GM21360 (cell line): ENCODE results near the gene CSNK1A1.
"Not testable (repeated sequence)": the region's sequence is repeated elsewhere in the genome, so short reads cannot be mapped to it uniquely, and the experiment has no call there.

Experiments
- ATAC-seq: cut with Tn5 transposase; IDR thresholded peaks from one replicate; pipeline ENCODE4 v1.9.1; 2021; ENCODE audit warnings: mild to moderate bottlenecking, moderate library complexity; ENCODE audit not compliant: unreplicated experiment

The CSNK1A1 gene

DNA sequence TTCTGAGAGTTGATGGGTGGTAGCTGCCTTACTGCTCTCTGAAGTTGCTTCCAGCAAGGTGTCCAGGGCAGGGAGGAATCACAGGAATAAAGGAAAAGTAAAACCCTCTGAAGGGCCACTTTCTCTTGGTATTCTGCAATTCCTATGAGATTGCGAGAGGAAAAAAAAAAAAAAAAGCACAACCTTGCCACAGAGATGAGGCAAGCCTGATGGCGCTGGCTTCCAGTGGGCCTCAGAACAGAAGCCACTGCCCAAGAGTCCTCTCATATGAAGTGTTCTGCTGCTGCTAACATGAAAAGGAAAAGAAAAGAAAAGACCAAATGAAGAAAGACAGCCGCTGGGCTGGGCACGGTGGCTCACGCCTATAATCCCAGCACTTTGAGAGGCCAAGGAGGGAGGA is 91.3 kb downstream of the CSNK1A1 start:
- ATAC-seq: no peak

DNA sequence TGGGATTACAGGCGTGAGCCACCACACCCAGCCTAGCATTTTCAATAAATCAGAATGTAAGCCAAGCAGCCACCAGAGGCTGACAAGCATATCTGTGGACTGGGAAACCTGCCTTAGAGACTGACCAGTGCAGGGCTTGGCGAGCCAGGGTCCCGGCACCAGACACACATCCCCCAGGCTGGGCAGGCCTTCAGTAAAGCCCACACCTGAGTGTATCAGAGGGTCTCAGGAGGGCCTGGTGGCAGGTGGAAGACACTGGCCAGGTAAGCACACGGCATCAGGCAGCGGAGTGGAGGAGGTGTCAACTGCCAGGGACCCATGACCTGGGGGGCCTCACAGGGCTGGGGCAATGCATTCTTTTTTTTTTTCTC is 93.9 kb downstream of the CSNK1A1 start:
- ATAC-seq: no peak

DNA sequence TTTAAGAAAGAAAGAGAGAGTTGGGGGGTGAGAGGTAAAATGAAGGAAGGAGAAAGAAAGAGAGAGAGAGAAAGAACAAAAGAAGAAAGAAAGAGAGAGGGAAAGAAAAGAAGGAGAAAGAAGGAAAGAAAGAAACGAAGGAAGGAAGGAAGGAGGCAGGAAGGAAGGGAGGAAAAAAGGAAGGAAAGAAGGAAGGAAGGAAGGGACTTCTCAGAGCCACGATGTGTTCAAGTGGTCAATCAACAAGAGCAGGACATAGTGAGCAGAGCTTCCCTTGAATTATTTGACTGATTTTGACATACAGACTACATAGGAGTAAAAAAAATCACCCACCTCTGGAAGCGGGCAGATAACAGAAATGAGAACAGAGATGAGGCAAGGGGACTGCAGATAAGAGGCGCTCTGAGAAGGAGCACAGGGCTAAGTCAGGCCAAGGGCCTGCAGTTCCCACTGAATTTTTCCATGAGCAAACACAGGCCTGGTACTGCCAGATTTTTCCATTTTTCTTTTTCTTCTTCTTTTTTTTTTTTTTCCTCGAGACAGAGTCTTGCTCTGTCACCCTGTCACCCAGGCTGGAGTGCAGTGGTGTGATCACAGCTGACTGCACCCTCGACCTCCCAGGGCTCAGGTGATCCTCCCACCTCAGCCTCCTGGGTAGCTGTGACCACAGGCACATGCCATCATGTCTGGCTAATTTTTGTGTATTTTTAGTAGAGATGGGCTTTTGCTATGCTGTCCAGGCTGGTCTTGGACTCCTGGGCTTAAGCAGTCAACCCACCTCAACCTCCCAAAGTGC is 94.4 kb downstream of the CSNK1A1 start:
- ATAC-seq: no peak

DNA sequence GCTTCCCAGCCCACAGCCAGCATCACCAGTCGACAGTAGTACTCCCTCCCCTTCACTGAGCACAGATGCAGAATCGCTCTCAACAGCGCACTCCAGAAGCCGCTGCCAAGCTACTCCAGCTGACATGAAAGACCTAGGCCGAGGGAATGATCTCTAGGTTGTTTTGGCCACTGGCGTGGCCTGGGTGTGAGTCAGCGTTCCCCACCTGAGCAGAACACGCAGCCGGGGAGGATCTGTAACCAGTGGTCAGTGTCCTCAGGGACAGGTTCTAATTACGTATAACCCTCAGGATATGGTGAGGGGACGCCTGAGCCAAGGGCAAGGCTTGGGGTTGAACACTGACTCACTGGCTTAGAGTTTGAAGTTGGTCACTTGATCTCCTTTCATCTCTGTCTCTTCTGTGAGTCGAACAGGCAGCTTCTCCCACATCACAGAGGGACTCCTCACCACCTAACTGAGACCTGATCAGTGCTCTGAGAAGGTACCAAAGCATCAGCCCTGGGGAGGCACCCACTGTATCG is 95.3 kb downstream of the CSNK1A1 start:
- ATAC-seq: no peak

DNA sequence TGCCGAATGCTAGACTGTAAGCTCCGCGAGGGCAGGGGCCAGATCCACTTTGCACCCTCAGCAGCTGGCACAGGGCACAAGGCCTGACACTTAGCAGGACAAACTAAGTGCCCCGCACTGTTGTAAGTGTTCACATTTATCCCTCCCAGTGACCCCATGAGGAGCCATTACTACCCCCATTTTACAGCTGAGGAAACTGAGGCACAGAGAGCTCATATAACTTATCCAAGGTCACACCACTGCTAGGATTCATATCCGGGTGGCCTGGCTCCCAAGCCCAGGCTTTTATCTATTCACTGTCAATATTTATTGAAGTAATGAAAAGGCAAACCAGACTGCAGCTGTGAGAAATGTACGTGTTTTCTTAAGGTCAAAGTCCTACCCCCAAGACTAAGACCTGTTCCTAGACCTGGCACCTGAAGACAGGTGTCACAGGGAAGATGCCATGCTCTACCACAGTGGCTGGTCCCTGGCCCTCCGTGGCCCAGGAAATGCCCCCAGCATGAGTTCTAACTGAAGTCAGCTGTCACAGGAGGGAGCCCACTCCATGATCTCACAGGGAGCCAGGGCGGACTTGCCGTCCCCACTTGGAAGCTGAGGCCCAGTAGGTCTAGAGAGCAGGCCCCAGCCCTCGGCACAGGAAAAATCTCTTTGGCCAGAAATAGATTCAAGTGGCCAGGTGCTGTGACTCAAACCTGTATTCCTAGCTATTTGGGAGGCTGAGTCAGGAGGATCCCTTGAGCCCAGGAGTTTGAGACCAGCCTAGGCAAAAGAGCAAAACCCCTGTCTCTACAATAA is 97.4 kb downstream of the CSNK1A1 start:
- ATAC-seq: no peak

DNA sequence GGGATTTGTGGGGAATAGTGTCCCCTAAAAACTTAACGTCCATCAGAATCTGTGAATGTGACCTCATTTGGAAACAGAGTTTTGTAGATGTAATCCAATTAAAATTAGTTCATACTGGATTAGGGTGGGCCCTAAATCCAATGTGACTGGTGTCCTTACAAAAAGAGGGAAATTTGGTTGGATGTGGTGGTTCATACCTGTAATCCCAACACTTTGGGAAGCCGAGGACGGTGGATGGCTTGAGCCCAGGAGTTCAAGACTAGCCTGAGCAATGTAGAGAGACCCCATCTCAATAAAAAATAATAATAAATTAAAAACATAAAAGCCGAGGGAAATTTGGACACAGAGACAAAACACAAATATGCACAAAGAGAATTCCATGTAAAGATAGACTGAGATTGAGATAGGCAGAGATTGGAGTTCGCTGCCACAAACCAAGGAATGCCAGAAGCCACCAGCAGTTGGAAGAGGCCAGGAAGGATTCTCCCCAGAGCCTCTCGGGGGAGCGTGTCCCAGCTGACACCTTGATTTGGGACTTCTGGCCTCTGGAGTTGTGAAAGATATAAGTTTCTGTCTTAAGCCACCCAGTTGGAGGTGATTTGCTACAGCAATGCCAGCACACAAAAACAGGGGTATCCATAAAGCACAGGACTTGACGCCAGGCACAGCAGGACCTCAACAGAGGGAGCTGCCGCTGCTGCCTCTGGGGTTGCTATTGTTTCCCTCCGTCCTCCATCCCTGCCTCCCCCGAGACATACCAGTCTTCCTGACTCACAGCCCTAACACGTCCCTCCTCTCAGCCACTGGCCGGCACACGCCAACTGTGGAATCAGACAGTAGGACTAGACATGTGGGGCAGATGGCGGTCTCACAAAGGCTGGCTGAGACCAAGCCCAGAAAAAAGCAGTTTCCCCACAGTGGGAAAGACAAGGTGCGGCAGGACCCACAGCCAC is 98.3 kb downstream of the CSNK1A1 start:
- ATAC-seq: no peak

DNA sequence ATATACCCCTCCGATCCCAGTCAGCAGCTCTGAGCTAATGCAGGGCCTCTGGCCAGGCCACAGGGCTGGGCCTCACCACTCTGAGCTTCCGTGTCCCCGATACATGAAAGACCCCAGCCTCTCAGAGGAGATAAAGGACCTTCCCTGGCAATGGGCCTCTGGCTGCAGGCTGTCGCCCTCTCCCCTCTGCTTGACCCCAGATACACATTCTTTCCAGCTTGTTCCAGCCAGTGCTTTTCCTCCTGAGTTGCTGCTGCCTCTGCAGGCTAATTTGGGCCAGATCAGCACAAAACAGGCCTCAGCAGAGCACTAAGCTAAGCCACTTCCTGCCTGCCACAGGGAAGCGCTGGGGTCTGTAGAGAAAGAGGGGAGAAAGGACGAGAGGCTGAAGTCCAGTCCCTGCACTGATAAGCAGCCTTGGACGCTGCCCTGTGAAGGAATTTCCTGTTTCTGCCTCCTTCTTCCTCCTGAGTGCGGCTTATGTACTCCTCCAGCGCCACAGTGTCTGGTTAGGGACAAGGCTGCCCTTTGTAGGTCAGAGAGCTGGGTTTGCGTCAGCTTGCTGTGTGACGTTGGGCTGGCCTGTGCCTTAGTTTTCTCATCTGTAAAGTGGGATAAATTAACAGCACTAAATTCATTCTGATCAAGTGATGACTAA is 99.1 kb downstream of the CSNK1A1 start:
- no peak for ATAC-seq

DNA sequence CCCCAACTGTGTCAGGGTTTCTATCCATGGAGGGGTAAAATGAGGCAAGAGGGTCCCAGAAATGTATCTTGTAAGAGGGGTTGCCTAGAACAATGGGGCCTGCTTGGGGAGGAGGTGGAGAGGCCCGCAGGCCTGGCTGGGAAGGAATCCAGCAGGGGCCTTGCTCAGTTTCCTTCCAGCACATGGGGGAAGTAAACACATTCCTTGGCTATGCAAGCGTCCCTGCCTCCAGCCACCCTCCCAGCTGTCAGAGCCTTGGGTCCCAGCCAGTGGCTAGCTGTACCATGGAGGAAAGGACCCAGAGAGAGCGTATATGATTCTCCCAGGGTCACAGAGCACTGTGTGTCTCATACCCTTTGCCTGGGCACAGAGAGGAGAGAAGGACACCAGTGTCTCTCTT is 101.0 kb downstream of the CSNK1A1 start:
- no peak for ATAC-seq

DNA sequence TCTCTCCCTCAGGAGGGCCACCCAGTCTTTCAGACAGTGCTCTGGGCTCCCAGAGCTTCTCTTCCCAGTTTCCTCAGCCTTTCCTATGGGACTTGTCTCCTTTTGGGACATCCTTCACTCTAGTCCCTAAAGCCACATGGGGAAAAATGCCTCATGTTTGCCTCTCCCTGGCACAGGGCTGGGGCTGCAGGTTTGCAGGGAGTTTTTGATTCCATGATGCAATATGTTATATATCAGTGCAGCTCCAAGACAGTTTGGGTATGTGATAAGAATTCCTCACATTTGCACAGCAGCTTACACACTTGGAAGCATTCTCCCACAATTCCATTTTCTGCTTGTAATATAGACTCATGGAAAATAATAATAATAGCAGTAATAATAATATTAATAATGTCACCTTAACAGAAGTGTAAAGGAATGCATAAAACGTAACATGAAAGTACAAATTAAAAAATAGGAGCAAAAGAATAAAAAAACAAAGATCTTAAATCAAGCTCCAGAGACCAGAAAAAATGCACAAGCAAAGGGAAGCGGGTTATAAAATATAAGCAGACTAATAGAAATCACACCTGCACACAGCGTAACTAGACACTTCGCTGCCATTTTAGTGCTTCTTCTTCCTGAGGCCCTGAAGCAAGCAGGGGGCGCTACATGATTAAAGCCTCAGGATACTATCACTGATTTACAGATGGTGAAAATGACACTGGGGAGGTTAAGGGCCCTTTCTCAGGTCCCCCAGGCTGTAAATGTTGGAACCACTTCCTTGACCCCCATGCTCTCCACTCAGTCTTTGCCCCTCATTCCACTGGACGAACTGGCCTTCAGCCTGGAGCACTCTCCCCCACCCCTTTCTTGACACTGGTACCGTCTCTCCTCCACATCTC is 102.2 kb downstream of the CSNK1A1 start:
- ATAC-seq: no peak

DNA sequence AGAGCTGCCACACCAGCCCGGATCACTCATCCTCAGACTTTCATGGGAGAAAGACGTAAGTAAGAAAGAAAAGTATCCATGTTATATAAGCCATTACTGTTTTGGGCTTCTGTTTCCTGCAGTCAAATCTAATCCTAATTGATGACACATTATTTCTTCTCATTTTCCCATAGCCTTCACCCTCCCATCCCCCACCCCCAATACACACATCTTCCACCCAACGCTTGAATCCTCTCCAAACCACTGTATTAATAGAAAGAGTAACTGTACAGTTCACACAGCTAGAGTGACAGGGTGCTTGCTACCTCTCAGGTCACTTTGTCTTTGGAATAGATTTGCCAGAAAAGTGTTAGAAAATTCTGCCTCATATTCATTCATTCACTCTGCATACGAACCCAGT is 102.8 kb downstream of the CSNK1A1 start:
- no peak for ATAC-seq

DNA sequence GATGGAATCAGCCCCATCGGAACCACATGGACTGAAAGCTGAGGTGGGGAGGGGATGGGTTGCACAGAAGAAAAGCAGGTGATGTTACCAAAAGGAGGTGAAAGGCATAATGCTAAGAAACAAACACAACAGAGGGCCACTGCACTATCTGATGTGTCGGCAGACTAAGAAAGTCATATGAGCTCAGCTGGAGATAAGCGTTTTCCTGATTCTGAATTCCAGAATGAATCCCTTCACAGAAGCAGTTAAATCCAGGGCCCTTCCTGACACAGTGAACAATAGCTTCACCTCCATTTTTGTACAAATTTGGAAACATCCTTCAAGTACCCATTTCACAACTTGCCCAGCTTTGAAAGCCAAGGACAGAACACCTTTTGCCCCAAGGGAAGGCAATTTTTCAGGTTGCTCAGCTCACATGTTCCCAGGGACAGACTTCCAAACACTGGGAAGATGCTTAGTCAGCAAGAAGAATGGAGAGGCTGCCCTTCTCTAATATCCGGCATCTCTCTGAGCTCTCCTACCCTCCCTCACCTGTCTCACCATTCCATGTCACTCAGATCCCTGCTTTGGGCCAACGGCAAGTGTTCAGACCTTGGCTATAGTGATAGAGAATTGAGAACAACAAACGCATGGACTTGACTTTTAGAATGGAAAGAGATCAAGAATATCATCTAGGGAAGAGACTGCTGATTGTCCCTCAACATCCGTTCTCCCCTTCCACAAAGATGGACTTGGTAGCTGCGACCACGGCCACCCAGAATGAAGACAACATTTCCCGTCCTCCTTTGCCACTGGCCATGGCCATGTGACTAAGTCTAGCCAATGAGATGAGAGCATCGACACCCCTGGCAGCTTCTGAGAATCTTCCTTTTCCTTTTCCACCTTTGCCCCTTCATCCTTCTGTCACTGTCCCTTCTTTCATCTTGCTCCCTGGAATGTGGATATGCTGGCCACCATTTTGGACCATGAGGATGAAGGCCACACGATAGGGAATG is 103.6 kb downstream of the CSNK1A1 start:
- no peak for ATAC-seq

DNA sequence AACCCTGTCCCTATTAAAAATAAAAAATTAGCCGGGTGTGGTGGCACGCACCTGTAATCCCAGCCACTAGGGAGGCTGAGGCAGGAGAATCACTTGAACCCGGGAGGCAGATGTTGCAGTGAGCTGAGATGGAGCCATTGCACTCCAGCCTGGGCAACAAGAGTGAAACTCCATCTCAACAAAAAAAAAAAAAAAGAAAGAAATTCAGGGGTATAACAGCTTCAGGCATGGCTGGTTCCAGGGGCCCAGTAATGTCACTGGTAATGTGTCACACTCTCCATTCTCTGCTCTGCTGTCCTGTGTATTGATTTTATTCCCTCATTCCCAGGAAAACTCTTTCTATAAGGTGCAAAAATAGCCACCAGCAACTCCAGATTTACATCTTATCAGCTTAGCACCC is 104.4 kb downstream of the CSNK1A1 start:
- ATAC-seq: not testable (repeated sequence)

DNA sequence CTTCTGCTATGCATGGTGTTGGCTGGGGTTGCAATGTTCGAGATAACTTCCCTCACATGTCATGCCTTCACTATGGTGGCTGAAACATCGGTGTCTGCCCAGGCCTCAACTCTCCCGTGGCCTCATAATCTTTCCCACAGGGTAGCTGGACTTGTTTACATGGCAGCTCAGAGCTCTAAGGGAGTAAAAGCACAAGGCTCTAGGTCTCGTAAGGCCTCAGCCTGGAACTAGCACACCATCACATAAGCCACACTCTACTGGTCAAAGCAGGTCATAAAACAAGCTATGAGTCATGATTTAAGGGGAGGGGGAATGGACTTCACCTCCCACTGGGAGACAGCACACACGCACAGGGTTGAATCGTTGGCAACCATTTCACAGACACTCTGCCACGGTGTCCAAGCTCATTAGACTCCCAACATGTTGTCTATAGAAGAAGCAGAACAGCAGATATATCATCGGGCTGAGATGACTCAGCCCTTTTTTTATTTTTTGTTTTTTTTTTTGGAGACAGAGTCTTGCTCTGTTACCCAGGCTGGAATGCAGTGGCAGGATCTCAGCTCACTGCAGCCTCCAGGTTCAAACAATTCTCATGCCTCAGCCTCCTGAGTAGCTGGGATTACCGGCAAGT is 105.4 kb downstream of the CSNK1A1 start:
- ATAC-seq: no peak

DNA sequence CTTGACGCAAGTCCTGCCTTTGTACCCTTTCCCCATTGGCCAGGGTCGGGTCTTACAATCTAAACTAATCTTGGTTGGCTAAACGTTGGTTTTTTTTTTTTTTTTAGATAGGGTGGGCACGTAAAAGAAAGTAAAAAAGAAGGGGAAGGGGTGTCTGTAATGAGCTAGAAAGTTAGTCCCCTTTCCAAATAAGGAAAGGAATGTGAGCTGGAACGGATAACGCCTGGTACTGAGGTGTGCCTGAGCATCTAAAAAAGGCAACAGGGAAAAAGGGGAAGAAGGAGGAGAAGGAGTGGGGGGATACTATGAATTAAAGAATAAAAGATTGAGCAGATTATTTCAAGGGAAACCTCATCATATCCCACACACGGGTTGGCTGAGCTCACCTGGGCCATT is 105.9 kb downstream of the CSNK1A1 start:
- ATAC-seq: no peak

DNA sequence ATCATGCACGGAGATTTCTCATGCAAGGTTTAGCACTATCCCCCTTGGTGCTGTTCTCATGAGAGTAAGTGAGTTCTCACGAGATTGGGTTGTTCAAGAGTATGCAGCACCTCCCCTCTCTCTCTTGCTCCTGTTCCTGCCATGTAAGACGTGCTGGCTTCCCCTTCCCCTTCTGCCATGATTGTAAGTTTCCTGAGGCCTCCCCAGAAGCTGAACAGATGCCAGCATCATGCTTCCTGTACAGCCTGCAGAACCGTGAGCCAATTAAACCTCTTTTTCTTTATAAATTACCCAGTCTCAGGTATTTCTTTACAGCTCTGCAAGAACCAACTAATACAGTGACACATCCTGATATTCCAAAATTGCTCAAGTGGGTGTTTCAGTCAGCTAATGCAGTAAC is 106.8 kb downstream of the CSNK1A1 start:
- ATAC-seq: not testable (repeated sequence)

DNA sequence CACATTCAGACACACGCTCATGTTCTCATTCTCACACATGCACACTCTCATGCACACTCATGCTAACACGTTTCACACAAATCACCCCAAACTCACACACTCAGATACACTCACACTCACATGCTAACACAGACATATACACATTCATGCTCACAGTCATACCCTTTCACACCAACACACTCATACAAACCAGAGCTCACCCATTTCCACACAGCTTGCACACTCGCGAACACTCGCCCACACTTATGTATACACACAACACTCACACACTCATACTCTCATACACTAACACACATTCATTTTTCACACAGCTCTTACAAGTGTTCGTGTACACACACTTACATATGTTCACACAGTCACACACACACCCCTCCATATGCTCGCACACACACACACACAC is 108.0 kb downstream of the CSNK1A1 start:
- no peak for ATAC-seq

DNA sequence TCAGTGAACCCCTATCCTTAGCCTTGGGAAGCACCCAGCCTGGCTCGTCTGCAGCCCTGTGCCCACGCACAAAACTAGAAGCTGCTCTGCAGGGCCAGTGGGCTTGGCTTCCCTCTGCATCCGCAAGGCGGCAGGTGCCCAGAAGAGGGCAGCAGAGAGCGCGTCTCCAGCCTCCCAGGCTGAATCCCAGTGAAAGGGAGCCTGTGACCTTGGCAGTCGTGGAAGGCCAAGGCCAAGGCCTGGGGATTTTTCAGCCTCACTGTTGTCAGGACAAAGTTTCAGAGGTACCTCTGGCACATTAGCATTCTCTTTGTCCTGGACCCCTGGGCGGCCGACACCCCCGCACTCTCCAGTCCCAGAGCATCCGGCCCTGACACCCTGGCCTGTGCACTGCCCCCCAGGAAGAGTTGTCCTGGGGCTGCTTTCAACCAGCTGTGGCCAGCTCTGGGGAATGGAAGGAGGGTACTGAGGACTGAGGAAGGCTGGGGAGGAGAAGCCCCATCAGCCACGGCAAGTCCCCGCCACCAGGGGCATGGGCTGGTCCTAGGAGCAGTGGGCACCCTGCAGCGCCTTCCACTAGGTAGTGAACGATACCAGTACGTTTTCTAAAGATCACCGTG is 108.6 kb downstream of the CSNK1A1 start:
- ATAC-seq: peak; percentile 56
